MM.1S (cell line): ENCODE measurements around the gene NR6A1.

Experiments
- DNase-seq: peaks from one replicate; pipeline ENCODE4 v3.0.0-alpha.2; 2015
- H2AFZ ChIP-seq: fragments of 300-600 bp; sonication (generic); 2 replicates; pipeline ENCODE4 v1.6.0; 2016; ENCODE audit warnings: antibody characterized with exemption, low read length
- H3F3A ChIP-seq: fragments of 300-600 bp; sonication (generic); 2 replicates; pipeline ENCODE4 v1.6.1; 2016; ENCODE audit warnings: mild to moderate bottlenecking, antibody characterized with exemption, low read length, moderate library complexity, mixed read lengths; ENCODE audit not compliant: insufficient read depth
- H3K27ac ChIP-seq: fragments of 300-600 bp; sonication (generic); 2 replicates; pipeline ENCODE4 v1.5.1; 2016; ENCODE audit warnings: mild to moderate bottlenecking, low read length
- H3K27me3 ChIP-seq: fragments of 300-600 bp; sonication (generic); replicated peaks from 2 replicates; pipeline ENCODE4 v1.6.0; 2016; ENCODE audit warnings: low read length; ENCODE audit not compliant: insufficient read depth
- H3K36me3 ChIP-seq: fragments of 300-600 bp; sonication (generic); replicated peaks from 2 replicates; pipeline ENCODE4 v1.6.1; 2016; ENCODE audit warnings: mild to moderate bottlenecking, low read length, mixed read lengths; ENCODE audit not compliant: insufficient read depth
- H3K4me1 ChIP-seq: fragments of 300-600 bp; sonication (generic); 2 replicates; pipeline ENCODE4 v1.6.1; 2016; ENCODE audit warnings: low read length, mixed read lengths
- H3K4me2 ChIP-seq: fragments of 300-600 bp; sonication (generic); 2 replicates; pipeline ENCODE4 v1.6.0; 2016; ENCODE audit warnings: low read depth, low read length
- H3K4me3 ChIP-seq: fragments of 300-600 bp; sonication (generic); 2 replicates; pipeline ENCODE4 v1.5.1; 2016; ENCODE audit warnings: low read length, mixed read lengths
- H3K79me2 ChIP-seq: fragments of 300-600 bp; sonication (generic); 2 replicates; pipeline ENCODE4 v1.6.1; 2016; ENCODE audit warnings: mixed run types, low read length, mixed read lengths
- H3K9ac ChIP-seq: fragments of 300-600 bp; sonication (generic); 2 replicates; pipeline ENCODE4 v1.6.1; 2016; ENCODE audit warnings: low read length, mixed read lengths
- H3K9me2 ChIP-seq: fragments of 300-600 bp; sonication (generic); replicated peaks from 2 replicates; pipeline ENCODE4 v1.6.1; 2016; ENCODE audit warnings: mild to moderate bottlenecking, low read length, mixed read lengths; ENCODE audit not compliant: insufficient read depth
- H3K9me3 ChIP-seq: fragments of 300-600 bp; sonication (generic); replicated peaks from 2 replicates; pipeline ENCODE4 v1.6.1; 2016; ENCODE audit warnings: mild to moderate bottlenecking, low read length, mixed read lengths; ENCODE audit not compliant: insufficient read depth
- H4K20me1 ChIP-seq: fragments of 300-600 bp; sonication (generic); 2 replicates; pipeline ENCODE4 v1.6.1; 2016; ENCODE audit warnings: mild to moderate bottlenecking, low read length, moderate library complexity, mixed read lengths; ENCODE audit not compliant: insufficient read depth
- EZH2 ChIP-seq: fragments of 300-600 bp; sonication (generic); optimal IDR thresholded peaks from 2 replicates; pipeline ENCODE3; 2017; ENCODE audit warnings: low read depth, mild to moderate bottlenecking, antibody characterized with exemption, low read length, mixed read lengths
- EZH2phosphoT487 ChIP-seq: fragments of 300-600 bp; sonication (generic); IDR thresholded peaks from 2 replicates; pipeline ENCODE4 v1.6.1; 2018; ENCODE audit warnings: antibody characterized with exemption, low read length
- TF ChIP-seq, protein P1 (sequence below): fragments of 300-600 bp; sonication (generic); IDR thresholded peaks from 2 replicates; pipeline ENCODE4 v1.5.1; 2016; ENCODE audit warnings: antibody characterized with exemption, low read length, mixed read lengths

NR6A1 gene

GRCh38 chr9:124493218-124493617, 277.9 kb downstream of the NR6A1 start:
- H3K9ac ChIP-seq, result no peak overlapping the region

DNA sequence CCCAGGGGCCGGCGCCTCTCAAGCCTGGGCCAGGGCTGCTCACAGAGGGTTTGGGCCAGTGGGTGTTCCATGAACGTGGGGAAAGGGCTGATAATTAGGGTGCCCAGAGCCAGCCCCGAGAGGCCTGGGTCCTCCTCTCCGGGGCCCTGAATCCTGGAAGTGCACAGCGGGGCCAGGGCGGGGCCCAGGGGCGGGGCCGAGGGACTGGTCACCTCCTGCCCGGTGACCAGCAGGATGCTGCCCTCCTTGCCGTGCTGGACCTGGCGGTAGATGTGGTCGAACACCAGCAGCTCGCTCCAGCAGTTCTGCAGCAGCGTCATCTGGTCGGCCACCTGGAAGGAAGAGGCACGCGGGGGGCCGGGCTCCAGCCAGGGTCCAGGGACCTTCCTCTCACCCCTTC, 278.3 kb downstream of the NR6A1 start:
- Histone ChIP-seq H3K9me2 (no peaks in the 10 kb centered on the region), H3K4me1 (no peaks in the 10 kb centered on the region), H3K9ac (no peak overlapping the region), H3K4me2 (no peak overlapping the region), H3K27ac (no peak overlapping the region), H3K79me2 (no peaks in the 10 kb centered on the region), H3K36me3 (no peaks in the 10 kb centered on the region), H2AFZ (no peak overlapping the region), H3K27me3 (peaks cover 90% of the 10 kb centered on the region), H4K20me1 (no peaks in the 10 kb centered on the region), H3K9me3 (no peaks in the 10 kb centered on the region), H3F3A (no peaks in the 10 kb centered on the region), H3K4me3 (no peak overlapping the region)
- no peak for DNase-seq
- TF ChIP-seq EZH2phosphoT487 (no peak), EZH2 (no peak)
- TF ChIP-seq, protein P1, sequence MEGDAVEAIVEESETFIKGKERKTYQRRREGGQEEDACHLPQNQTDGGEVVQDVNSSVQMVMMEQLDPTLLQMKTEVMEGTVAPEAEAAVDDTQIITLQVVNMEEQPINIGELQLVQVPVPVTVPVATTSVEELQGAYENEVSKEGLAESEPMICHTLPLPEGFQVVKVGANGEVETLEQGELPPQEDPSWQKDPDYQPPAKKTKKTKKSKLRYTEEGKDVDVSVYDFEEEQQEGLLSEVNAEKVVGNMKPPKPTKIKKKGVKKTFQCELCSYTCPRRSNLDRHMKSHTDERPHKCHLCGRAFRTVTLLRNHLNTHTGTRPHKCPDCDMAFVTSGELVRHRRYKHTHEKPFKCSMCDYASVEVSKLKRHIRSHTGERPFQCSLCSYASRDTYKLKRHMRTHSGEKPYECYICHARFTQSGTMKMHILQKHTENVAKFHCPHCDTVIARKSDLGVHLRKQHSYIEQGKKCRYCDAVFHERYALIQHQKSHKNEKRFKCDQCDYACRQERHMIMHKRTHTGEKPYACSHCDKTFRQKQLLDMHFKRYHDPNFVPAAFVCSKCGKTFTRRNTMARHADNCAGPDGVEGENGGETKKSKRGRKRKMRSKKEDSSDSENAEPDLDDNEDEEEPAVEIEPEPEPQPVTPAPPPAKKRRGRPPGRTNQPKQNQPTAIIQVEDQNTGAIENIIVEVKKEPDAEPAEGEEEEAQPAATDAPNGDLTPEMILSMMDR, result no peak

More at GRCh38 chr9:124493218-124493617, 277.9 kb downstream of the NR6A1 start:
- Histone ChIP-seq H3K36me3 (no peaks in the 10 kb centered on the region), H3K79me2 (no peaks in the 10 kb centered on the region), H2AFZ (no peak overlapping the region), H3K4me1 (no peaks in the 10 kb centered on the region), H3K4me2 (no peak overlapping the region), H3K9me2 (no peaks in the 10 kb centered on the region), H3K27ac (no peak overlapping the region), H3K27me3 (peaks cover 90% of the 10 kb centered on the region), H3F3A (no peaks in the 10 kb centered on the region), H4K20me1 (no peaks in the 10 kb centered on the region), H3K9me3 (no peaks in the 10 kb centered on the region), H3K4me3 (no peak overlapping the region)
- no peak for DNase-seq
- TF ChIP-seq EZH2, result no peak
- TF ChIP-seq, protein P1, result no peak
- TF ChIP-seq EZH2phosphoT487, result no peak

DNA sequence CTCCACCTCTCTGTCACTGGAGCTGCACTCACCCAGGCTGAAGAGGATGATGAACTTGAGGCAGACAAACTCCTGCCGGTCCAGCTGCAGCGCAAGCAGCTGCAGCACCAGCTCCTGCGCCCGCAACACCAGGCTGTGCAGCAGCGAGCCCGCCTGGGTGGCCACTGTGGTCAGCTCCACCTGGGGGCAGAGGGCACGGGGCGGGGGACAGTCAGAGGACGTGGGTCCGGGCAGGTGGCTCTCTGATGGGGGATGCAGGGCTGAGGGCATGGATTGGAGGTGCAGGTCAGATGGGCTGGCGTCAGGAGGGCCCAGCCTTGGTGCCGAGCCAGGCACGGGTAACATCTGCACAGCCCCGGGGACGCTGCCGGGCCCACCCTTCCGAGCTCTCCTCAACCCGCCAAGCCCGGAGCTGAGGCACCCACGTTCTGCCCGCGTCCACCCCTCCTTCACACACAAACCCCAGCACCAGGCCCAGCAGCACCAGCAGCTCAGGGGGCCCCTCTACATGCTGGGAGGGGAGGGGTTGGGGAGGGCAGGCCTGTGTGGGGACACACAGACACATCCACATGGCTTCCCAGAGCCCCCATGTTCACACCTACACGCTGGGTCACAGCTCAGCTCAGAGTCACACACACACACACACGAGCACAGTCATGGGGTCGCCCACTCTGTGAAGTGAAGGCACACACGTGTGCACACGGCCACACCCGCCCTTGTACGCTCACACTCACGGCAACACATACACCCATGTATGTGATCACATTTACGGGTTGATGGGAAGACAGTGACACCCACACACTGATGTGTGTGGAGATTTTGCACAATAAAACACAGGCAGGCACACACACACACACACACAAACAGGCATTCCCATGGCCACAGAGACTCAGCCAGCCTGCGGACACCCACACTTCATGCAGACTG, 279.8 kb downstream of the NR6A1 start:
- Histone ChIP-seq H3F3A (no peaks in the 10 kb centered on the region), H3K79me2 (no peaks in the 10 kb centered on the region), H3K9me2 (no peaks in the 10 kb centered on the region), H3K9ac (no peak overlapping the region), H4K20me1 (no peaks in the 10 kb centered on the region), H3K4me2 (no peak overlapping the region), H3K4me3 (no peak overlapping the region), H3K4me1 (no peaks in the 10 kb centered on the region), H3K9me3 (no peaks in the 10 kb centered on the region), H3K36me3 (no peaks in the 10 kb centered on the region), H2AFZ (no peak overlapping the region), H3K27ac (no peak overlapping the region), H3K27me3 (peaks cover 90% of the 10 kb centered on the region)
- TF ChIP-seq, protein P1, result no peak
- TF ChIP-seq EZH2phosphoT487 (no peak), EZH2 (no peak)
- no peak for DNase-seq
